HFFc6 (cell line): ENCODE data around the gene FHIT. TPM values are rescaled to one million over a fixed set of nuclear protein-coding genes. Genes with fewer than 3 reads are reported as not detected.

ENCODE experiments used
- DNase-seq: peaks from one replicate; pipeline ENCODE4 v3.0.0-alpha.2; 2018
- H3K27ac Mint-ChIP-seq: 2 replicates; pipeline ENCODE4 v1.8.0; 2020; ENCODE audit warnings: mild to moderate bottlenecking, mixed read lengths
- H3K27me3 Mint-ChIP-seq: 2 replicates; pipeline ENCODE4 v1.8.0; 2021; ENCODE audit warnings: mild to moderate bottlenecking, moderate library complexity, mixed read lengths; ENCODE audit not compliant: insufficient read depth
- H3K36me3 Mint-ChIP-seq: 2 replicates; pipeline ENCODE4 v1.8.0; 2021; ENCODE audit warnings: low read depth, mixed read lengths
- H3K4me1 Mint-ChIP-seq: 2 replicates; pipeline ENCODE4 v1.8.0; 2020; ENCODE audit warnings: low read depth, mixed read lengths
- H3K4me3 Mint-ChIP-seq: 2 replicates; pipeline ENCODE4 v1.8.0; 2020; ENCODE audit warnings: mild to moderate bottlenecking, moderate library complexity, mixed read lengths
- H3K9me3 Mint-ChIP-seq: 2 replicates; pipeline ENCODE4 v1.8.0; 2020; ENCODE audit warnings: mild to moderate bottlenecking, mixed read lengths
- total RNA-seq, 6 experiments: library from RNA; stranded (reverse); fragmentation: NEBNext Ultra II Directional; extraction: Animal tissue kit (Norgen Biotek cat#: 25700); gene quantifications; 2 replicates in 1 of 6; 3 replicates in 5 of 6; pipeline ENCODE4 v1.2.3, GENCODE V29; 2021
- TF ChIP-seq, protein P1 (sequence below): fragments of 200-600 bp; sonication (generic); IDR thresholded peaks from 2 replicates; pipeline ENCODE4 v1.5.0; 2021; ENCODE audit warnings: antibody characterized with exemption, mild to moderate bottlenecking

The FHIT gene
- total RNA-seq, 6 experiments from 2014 or later, result 0.33 to 0.38 TPM; not detected in 4

DNA sequence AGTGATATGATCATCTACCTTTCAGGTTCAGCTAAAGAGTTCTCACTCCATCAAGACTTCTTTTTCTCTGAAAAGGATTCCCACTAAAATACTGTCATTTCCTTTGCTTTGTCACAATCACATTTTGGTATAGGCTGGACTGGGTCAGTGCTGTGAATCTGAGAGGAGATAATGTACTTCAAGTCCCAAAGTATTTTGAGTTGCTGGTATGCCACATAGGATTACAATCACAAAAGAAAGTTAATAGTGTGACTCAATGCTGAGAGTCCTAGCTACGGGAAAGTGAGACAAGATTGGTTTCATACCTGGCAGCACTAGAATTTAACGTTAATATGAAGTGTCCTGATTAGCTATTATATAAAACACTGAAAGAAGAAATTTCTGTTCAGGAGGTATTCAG, 1073.5 kb downstream of the FHIT start:
- Mint-ChIP-seq H3K4me1 (no peaks in the 10 kb centered on the region), H3K27ac (no peak overlapping the region), H3K36me3 (peaks cover 4% of the 10 kb centered on the region; the same call in 1 of the 2 replicates), H3K4me3 (no peak overlapping the region), H3K27me3 (peaks cover 2% of the 10 kb centered on the region), H3K9me3 (peaks cover 42% of the 10 kb centered on the region)
- TF ChIP-seq, protein P1, sequence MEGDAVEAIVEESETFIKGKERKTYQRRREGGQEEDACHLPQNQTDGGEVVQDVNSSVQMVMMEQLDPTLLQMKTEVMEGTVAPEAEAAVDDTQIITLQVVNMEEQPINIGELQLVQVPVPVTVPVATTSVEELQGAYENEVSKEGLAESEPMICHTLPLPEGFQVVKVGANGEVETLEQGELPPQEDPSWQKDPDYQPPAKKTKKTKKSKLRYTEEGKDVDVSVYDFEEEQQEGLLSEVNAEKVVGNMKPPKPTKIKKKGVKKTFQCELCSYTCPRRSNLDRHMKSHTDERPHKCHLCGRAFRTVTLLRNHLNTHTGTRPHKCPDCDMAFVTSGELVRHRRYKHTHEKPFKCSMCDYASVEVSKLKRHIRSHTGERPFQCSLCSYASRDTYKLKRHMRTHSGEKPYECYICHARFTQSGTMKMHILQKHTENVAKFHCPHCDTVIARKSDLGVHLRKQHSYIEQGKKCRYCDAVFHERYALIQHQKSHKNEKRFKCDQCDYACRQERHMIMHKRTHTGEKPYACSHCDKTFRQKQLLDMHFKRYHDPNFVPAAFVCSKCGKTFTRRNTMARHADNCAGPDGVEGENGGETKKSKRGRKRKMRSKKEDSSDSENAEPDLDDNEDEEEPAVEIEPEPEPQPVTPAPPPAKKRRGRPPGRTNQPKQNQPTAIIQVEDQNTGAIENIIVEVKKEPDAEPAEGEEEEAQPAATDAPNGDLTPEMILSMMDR, result no peak
- no peak for DNase-seq

DNA sequence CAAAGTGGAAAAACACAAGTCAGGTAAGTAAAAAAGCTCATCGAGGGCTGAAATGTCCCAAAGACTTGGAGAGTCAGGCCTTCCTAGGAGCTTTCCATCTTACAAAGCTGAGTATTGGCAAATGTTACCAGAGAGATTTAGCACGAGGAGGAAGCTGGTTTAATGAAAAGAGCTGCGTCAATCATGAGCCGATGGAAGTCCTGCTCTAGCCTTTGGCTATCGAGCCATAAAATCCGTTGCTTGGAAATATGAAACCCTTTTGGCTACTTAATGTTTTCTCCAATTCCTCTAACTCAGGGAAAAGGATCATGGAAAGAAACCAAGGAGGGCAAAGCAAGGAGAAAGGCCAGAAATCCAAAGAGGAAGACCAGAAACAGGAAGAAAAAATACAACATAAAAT, 1074.6 kb downstream of the FHIT start:
- Mint-ChIP-seq H3K27ac (no peak overlapping the region), H3K4me3 (no peak overlapping the region), H3K4me1 (no peaks in the 10 kb centered on the region), H3K36me3 (peaks cover 4% of the 10 kb centered on the region; the same call in 1 of the 2 replicates), H3K9me3 (peaks cover 40% of the 10 kb centered on the region), H3K27me3 (peaks cover 2% of the 10 kb centered on the region)
- DNase-seq, result no peak
- TF ChIP-seq, protein P1, result no peak

DNA sequence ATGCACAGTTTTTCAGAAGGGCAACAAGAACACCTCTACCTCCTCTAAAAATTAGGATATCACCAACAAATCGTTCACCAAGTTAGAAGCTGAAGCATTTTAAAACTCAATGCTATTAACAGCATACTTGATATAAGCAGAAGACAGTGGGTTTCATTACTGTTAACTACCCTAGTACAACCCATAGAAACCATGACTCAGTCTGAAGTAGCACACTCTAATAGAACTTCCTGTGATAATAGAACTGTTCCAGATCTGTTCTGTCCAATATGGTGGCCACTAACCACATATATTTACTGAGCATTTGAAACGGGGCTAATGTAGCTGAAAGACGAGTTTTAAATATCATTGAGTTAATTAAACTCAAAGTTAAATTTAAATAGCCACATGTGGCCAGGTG, 1075.6 kb downstream of the FHIT start:
- no peak for DNase-seq
- TF ChIP-seq, protein P1, result no peak
- H3K36me3 Mint-ChIP-seq, result peaks cover 4% of the 10 kb centered on the region; the same call in 1 of the 2 replicates
- H3K9me3 Mint-ChIP-seq, result peaks cover 39% of the 10 kb centered on the region
- no peaks in the 10 kb centered on the region for H3K4me1 Mint-ChIP-seq
- no peak overlapping the region for H3K27ac Mint-ChIP-seq
- H3K4me3 Mint-ChIP-seq, result no peak overlapping the region
- H3K27me3 Mint-ChIP-seq, result peaks cover 2% of the 10 kb centered on the region

DNA sequence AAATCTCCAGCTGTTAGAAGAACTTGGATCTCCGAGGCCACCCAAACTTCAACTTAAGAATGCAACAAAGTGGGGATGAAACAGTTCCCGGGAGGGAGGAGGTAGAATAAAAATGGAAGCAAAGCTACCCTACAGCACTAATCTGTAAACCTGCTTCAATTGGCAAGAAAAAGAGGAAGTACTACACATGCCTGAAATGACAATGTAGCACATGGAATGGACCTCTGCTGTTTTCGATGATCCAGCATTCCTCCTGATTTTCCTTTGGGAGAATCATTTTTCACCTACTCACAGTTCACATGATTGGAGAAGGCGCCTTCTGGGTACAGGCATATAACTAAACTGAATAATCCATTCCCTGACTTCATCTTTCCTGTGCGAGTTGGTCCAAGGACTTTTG, 1081.5 kb downstream of the FHIT start:
- Mint-ChIP-seq H3K27me3 (no peaks in the 10 kb centered on the region; the same call in 1 of the 2 replicates), H3K4me1 (no peaks in the 10 kb centered on the region), H3K9me3 (peaks cover 23% of the 10 kb centered on the region), H3K36me3 (no peaks in the 10 kb centered on the region), H3K4me3 (no peak overlapping the region), H3K27ac (no peak overlapping the region)
- TF ChIP-seq, protein P1, result no peak
- no peak for DNase-seq

DNA sequence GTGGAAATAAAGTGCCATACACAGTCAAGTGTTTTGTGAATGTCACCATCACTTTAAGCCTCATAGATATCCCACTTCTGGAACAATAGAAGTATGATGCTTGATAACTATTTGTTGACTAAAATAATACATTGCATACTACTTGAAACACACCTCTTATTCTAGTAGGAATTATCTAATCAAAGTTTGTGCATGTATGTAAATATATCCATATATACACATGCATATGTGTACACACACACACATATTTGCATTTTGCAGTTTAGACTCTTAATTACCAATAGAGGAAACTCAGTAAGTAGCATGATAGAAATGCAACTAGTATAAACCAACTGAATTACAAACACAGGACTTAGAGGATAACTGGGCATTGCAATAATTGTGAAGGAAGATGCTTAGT, 1084.1 kb downstream of the FHIT start:
- Mint-ChIP-seq H3K27me3 (no peaks in the 10 kb centered on the region), H3K4me1 (no peaks in the 10 kb centered on the region), H3K27ac (no peak overlapping the region), H3K9me3 (peaks cover 37% of the 10 kb centered on the region), H3K36me3 (no peaks in the 10 kb centered on the region), H3K4me3 (no peak overlapping the region)
- no peak for DNase-seq
- TF ChIP-seq, protein P1, result no peak
